Colon (tissue), 2 donors: ENCODE measurements around the gene PITRM1.

Experiments used
- FAIRE-seq: peaks from 2 replicates; lab custom pipeline; 2012; peaks lifted over from hg19 to GRCh38; lab: Jason Lieb, UNC
- donor health status: control.
- donor health status: control.

The PITRM1 gene

GRCh38 chr10:3139216-3139910, 33.2 kb downstream of the PITRM1 start:
- no peak for FAIRE-seq

- FAIRE-seq: no peak
Measured at GRCh38 chr10:3137958-3138726, 34.4 kb downstream of the PITRM1 start.

- no peak for FAIRE-seq
Measured at GRCh38 chr10:3136763-3137611, 35.6 kb downstream of the PITRM1 start.

- no peak for FAIRE-seq
Measured at GRCh38 chr10:3136336-3136735, 36.2 kb downstream of the PITRM1 start.

GRCh38 chr10:3135006-3135405, 37.6 kb downstream of the PITRM1 start:
- no peak for FAIRE-seq

GRCh38 chr10:3133948-3134347, 38.6 kb downstream of the PITRM1 start:
- FAIRE-seq: no peak

GRCh38 chr10:3132036-3133025, 40.3 kb downstream of the PITRM1 start:
- no peak for FAIRE-seq

- no peak for FAIRE-seq
Measured at GRCh38 chr10:3131098-3131497, 41.5 kb downstream of the PITRM1 start.

- no peak for FAIRE-seq
Measured at GRCh38 chr10:3129581-3130340, 42.8 kb downstream of the PITRM1 start.

GRCh38 chr10:3128379-3129130, 44.0 kb downstream of the PITRM1 start:
- FAIRE-seq: no peak

GRCh38 chr10:3127921-3128320, 44.7 kb downstream of the PITRM1 start:
- FAIRE-seq: no peak

GRCh38 chr10:3126741-3127346, 45.7 kb downstream of the PITRM1 start:
- no peak for FAIRE-seq

GRCh38 chr10:3126249-3126648, 46.3 kb downstream of the PITRM1 start:
- no peak for FAIRE-seq

GRCh38 chr10:3125527-3126170, 46.9 kb downstream of the PITRM1 start:
- no peak for FAIRE-seq

GRCh38 chr10:3124412-3125175, 48.0 kb downstream of the PITRM1 start:
- FAIRE-seq: no peak

- no peak for FAIRE-seq
Measured at GRCh38 chr10:3123571-3124411, 48.8 kb downstream of the PITRM1 start.

GRCh38 chr10:3122486-3123205, 49.9 kb downstream of the PITRM1 start:
- FAIRE-seq: no peak
